Choroid plexus epithelial cell (primary cell): Measurements from ENCODE around the gene MT1A.

Experiments used
- DNase-seq: peaks from one replicate; pipeline ENCODE4 v3.0.0-alpha.2; 2010; ENCODE audit warnings: low read depth
- H3K4me3 ChIP-seq: 2 replicates; pipeline ENCODE4 v1.5.1; 2011; ENCODE audit warnings: low read depth, mild to moderate bottlenecking, control low read depth, low read length, moderate library complexity
- CTCF ChIP-seq: conservative IDR thresholded peaks from 2 replicates; pipeline ENCODE4 v1.5.1; 2011; ENCODE audit warnings: low read depth, mild to moderate bottlenecking, control low read depth, inconsistent platforms, low read length, moderate library complexity

The MT1A gene

GRCh38 chr16:56645838-56646237 is 7.4 kb downstream of the MT1A start:
- no peak for TF ChIP-seq CTCF
- DNase-seq = no peak
- no peak overlapping the region for H3K4me3 ChIP-seq

GRCh38 chr16:56647641-56648431 is 9.4 kb downstream of the MT1A start:
- H3K4me3 ChIP-seq = no peak overlapping the region
- DNase-seq = no peak
- no peak for TF ChIP-seq CTCF

- no peak for TF ChIP-seq CTCF
- H3K4me3 ChIP-seq = no peak overlapping the region
- DNase-seq = no peak
These were observed 10.8 kb downstream of the MT1A start for GRCh38 chr16:56649271-56649670.

- no peak for DNase-seq
- no peak for TF ChIP-seq CTCF
- no peak overlapping the region for H3K4me3 ChIP-seq
These were observed 11.4 kb downstream of the MT1A start for GRCh38 chr16:56649820-56650219.

GRCh38 chr16:56651586-56651985 is 13.1 kb downstream of the MT1A start, which contains the start of gene MT1B:
MT1B (plus strand) TSS chr16:56651886; CDS start chr16:56651954, 68 bp downstream.
- no peak for DNase-seq
- no peak for TF ChIP-seq CTCF
- H3K4me3 ChIP-seq = no peak within 1 kb of the TSS

- no peak overlapping the region for H3K4me3 ChIP-seq
- no peak for DNase-seq
- TF ChIP-seq CTCF = no peak
These were observed 14.1 kb downstream of the MT1A start for GRCh38 chr16:56652600-56652999.

- no peak for TF ChIP-seq CTCF
- DNase-seq = no peak
- H3K4me3 ChIP-seq = no peak overlapping the region
These were observed 14.8 kb downstream of the MT1A start for GRCh38 chr16:56653218-56653617.
